ENCODE results near the gene ESR1.
"Not testable (repeated sequence)": the region's sequence is repeated elsewhere in the genome, so short reads cannot be mapped to it uniquely, and the experiment has no call there.

ESR1 gene

GRCh38 chr6:152050451-152051195, 243.1 kb downstream of the ESR1 start:
- Histone ChIP-seq H3K36me3 (ENCODE audit: insufficient read depth, low read length) (no peaks in the 10 kb centered on the region), H3K4me1 (ENCODE audit: insufficient read depth, low read length) (0 out of 2 replicates have a peak, but pooled peaks cover 6% of the 10 kb centered on the region), H3K9me3 (ENCODE audit: control insufficient read depth, insufficient read depth, low read length) (no peaks in the 10 kb centered on the region), H3K9ac (ENCODE audit: low read depth, low read length) (no peak overlapping the region)

GRCh38 chr6:152052061-152052460, 244.6 kb downstream of the ESR1 start:
- H3K36me3 ChIP-seq (ENCODE audit: insufficient read depth, low read length): no peaks in the 10 kb centered on the region
- H3K4me1 ChIP-seq (ENCODE audit: insufficient read depth, low read length): 0 out of 2 replicates have a peak, but pooled peaks cover 6% of the 10 kb centered on the region
- no peaks in the 10 kb centered on the region for H3K9me3 ChIP-seq (ENCODE audit: control insufficient read depth, insufficient read depth, low read length)
- H3K9ac ChIP-seq (ENCODE audit: low read depth, low read length): no peak overlapping the region

GRCh38 chr6:152053332-152053731, 245.8 kb downstream of the ESR1 start:
- H3K4me1 ChIP-seq (ENCODE audit: insufficient read depth, low read length): peaks cover 6% of the 10 kb centered on the region; the same call in 1 of the 2 replicates
- H3K36me3 ChIP-seq (ENCODE audit: insufficient read depth, low read length): no peaks in the 10 kb centered on the region
- no peak overlapping the region for H3K9ac ChIP-seq (ENCODE audit: low read depth, low read length)
- no peaks in the 10 kb centered on the region for H3K9me3 ChIP-seq (ENCODE audit: control insufficient read depth, insufficient read depth, low read length)

- Histone ChIP-seq H3K4me1 (ENCODE audit: insufficient read depth, low read length) (peaks cover 3% of the 10 kb centered on the region; the same call in 1 of the 2 replicates), H3K36me3 (ENCODE audit: insufficient read depth, low read length) (no peaks in the 10 kb centered on the region), H3K9me3 (ENCODE audit: control insufficient read depth, insufficient read depth, low read length) (no peaks in the 10 kb centered on the region), H3K9ac (ENCODE audit: low read depth, low read length) (no peak overlapping the region)
Observed at GRCh38 chr6:152054441-152054840, 247.0 kb downstream of the ESR1 start.

- H3K4me1 ChIP-seq (ENCODE audit: insufficient read depth, low read length): no peaks in the 10 kb centered on the region; the same call in 1 of the 2 replicates
- H3K36me3 ChIP-seq (ENCODE audit: insufficient read depth, low read length): no peaks in the 10 kb centered on the region
- H3K9me3 ChIP-seq (ENCODE audit: control insufficient read depth, insufficient read depth, low read length): no peaks in the 10 kb centered on the region
- H3K9ac ChIP-seq (ENCODE audit: low read depth, low read length): no peak overlapping the region
Observed at GRCh38 chr6:152055517-152055916, 248.0 kb downstream of the ESR1 start.

- Histone ChIP-seq H3K36me3 (ENCODE audit: insufficient read depth, low read length) (no peaks in the 10 kb centered on the region), H3K9me3 (ENCODE audit: control insufficient read depth, insufficient read depth, low read length) (no peaks in the 10 kb centered on the region), H3K9ac (ENCODE audit: low read depth, low read length) (no peak overlapping the region), H3K4me1 (ENCODE audit: insufficient read depth, low read length) (no peaks in the 10 kb centered on the region; the same call in 1 of the 2 replicates)
Observed at GRCh38 chr6:152057832-152058498, 250.5 kb downstream of the ESR1 start.

- no peaks in the 10 kb centered on the region; the same call in 1 of the 2 replicates for H3K4me1 ChIP-seq (ENCODE audit: insufficient read depth, low read length)
- no peaks in the 10 kb centered on the region for H3K36me3 ChIP-seq (ENCODE audit: insufficient read depth, low read length)
- no peak overlapping the region for H3K9ac ChIP-seq (ENCODE audit: low read depth, low read length)
- H3K9me3 ChIP-seq (ENCODE audit: control insufficient read depth, insufficient read depth, low read length): no peaks in the 10 kb centered on the region
Observed at GRCh38 chr6:152059909-152060308, 252.4 kb downstream of the ESR1 start.

GRCh38 chr6:152062476-152062875, 255.0 kb downstream of the ESR1 start:
- no peak overlapping the region for H3K9ac ChIP-seq (ENCODE audit: low read depth, low read length)
- no peaks in the 10 kb centered on the region for H3K36me3 ChIP-seq (ENCODE audit: insufficient read depth, low read length)
- H3K9me3 ChIP-seq (ENCODE audit: control insufficient read depth, insufficient read depth, low read length): no peaks in the 10 kb centered on the region
- no peaks in the 10 kb centered on the region; the same call in 1 of the 2 replicates for H3K4me1 ChIP-seq (ENCODE audit: insufficient read depth, low read length)

GRCh38 chr6:152063170-152063921, 255.9 kb downstream of the ESR1 start:
- Histone ChIP-seq H3K9ac (ENCODE audit: low read depth, low read length) (no peak overlapping the region), H3K36me3 (ENCODE audit: insufficient read depth, low read length) (no peaks in the 10 kb centered on the region), H3K4me1 (ENCODE audit: insufficient read depth, low read length) (no peaks in the 10 kb centered on the region), H3K9me3 (ENCODE audit: control insufficient read depth, insufficient read depth, low read length) (no peaks in the 10 kb centered on the region)

GRCh38 chr6:152068622-152069261, 261.3 kb downstream of the ESR1 start:
- no peaks in the 10 kb centered on the region for H3K4me1 ChIP-seq (ENCODE audit: insufficient read depth, low read length)
- no peaks in the 10 kb centered on the region for H3K36me3 ChIP-seq (ENCODE audit: insufficient read depth, low read length)
- no peak overlapping the region for H3K9ac ChIP-seq (ENCODE audit: low read depth, low read length)
- H3K9me3 ChIP-seq (ENCODE audit: control insufficient read depth, insufficient read depth, low read length): no peaks in the 10 kb centered on the region

GRCh38 chr6:152070556-152070955, 263.1 kb downstream of the ESR1 start:
- H3K36me3 ChIP-seq (ENCODE audit: insufficient read depth, low read length): no peaks in the 10 kb centered on the region

GRCh38 chr6:152071318-152071717, 263.8 kb downstream of the ESR1 start:
- Histone ChIP-seq H3K9me3 (ENCODE audit: control insufficient read depth, insufficient read depth, low read length) (no peaks in the 10 kb centered on the region), H3K36me3 (ENCODE audit: insufficient read depth, low read length) (no peaks in the 10 kb centered on the region), H3K9ac (ENCODE audit: low read depth, low read length) (no peak overlapping the region), H3K4me1 (ENCODE audit: insufficient read depth, low read length) (no peaks in the 10 kb centered on the region)

More at GRCh38 chr6:152070556-152070955, 263.1 kb downstream of the ESR1 start:
- H3K9me3 ChIP-seq (ENCODE audit: control insufficient read depth, insufficient read depth, low read length): no peaks in the 10 kb centered on the region
- H3K4me1 ChIP-seq (ENCODE audit: insufficient read depth, low read length): no peaks in the 10 kb centered on the region
- H3K9ac ChIP-seq (ENCODE audit: low read depth, low read length): no peak overlapping the region

GRCh38 chr6:152071843-152072242, 264.4 kb downstream of the ESR1 start:
- H3K9ac ChIP-seq (ENCODE audit: low read depth, low read length): no peak overlapping the region
- H3K9me3 ChIP-seq (ENCODE audit: control insufficient read depth, insufficient read depth, low read length): no peaks in the 10 kb centered on the region
- H3K4me1 ChIP-seq (ENCODE audit: insufficient read depth, low read length): no peaks in the 10 kb centered on the region
- H3K36me3 ChIP-seq (ENCODE audit: insufficient read depth, low read length): no peaks in the 10 kb centered on the region

GRCh38 chr6:152076242-152076641, 268.8 kb downstream of the ESR1 start:
- H3K36me3 ChIP-seq (ENCODE audit: insufficient read depth, low read length); H3K9me3 ChIP-seq (ENCODE audit: control insufficient read depth, insufficient read depth, low read length); H3K4me1 ChIP-seq (ENCODE audit: insufficient read depth, low read length); H3K9ac ChIP-seq (ENCODE audit: low read depth, low read length): not testable (repeated sequence)
